Endometrial microvascular endothelial cells (primary cell): ENCODE data around the gene PITPNC1. TPM values are rescaled to one million over a fixed set of nuclear protein-coding genes. Genes with fewer than 3 reads are reported as not detected.
"Not testable (repeated sequence)": the region's sequence is repeated elsewhere in the genome, so short reads cannot be mapped to it uniquely, and the experiment has no call there.

Experiments used
- in situ Hi-C: cut with HindIII; loops from 2 replicates; pipeline ENCODE4 v1.10.0; 2017; ENCODE audit warnings: low sequenced_read_pairs, low pct_unique_long_range_greater_than_20kb; ENCODE audit errors: inconsistent ontology term
- total RNA-seq: library from RNA; depleted of rRNA; stranded (reverse); fragments of >200 nt; gene quantifications from one replicate; pipeline ENCODE4 v1.2.3, GENCODE V29; 2015; ENCODE audit errors: inconsistent ontology term

The PITPNC1 gene
- total RNA-seq, 1 donor from 2014 or later = 7.1 TPM

DNA sequence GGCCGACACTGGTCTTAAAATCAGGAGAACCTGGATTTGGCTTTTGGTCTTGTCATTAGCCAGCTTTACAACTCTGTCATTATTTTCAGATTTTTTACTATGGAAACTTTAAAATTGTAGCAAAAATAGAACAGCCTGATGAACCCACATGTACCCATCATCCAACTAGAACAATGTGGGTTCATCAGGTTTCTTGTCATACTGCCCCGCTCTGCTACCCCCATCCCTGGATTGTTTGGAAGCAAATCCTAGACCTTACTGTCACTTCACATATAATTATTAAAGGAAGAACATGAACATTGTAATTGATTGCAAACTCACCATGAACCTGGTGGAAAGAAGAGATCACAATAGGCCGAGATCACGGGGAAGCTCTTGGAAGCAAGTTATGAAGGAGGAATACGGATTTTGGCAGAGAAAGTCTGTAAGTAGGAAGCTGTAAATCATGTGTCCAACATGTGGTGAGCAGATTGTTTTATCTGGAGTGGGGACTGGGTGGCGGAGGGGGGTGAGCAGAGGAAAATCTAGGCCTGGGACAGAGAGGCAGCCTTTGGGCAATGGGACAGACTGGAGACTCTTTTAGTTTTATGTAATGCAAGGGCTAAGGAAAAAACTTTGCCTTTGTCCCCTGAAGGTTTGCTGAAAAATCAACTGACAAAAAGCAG, 67.0 kb downstream of the PITPNC1 start:
- in situ Hi-C loops = no loop called here

DNA sequence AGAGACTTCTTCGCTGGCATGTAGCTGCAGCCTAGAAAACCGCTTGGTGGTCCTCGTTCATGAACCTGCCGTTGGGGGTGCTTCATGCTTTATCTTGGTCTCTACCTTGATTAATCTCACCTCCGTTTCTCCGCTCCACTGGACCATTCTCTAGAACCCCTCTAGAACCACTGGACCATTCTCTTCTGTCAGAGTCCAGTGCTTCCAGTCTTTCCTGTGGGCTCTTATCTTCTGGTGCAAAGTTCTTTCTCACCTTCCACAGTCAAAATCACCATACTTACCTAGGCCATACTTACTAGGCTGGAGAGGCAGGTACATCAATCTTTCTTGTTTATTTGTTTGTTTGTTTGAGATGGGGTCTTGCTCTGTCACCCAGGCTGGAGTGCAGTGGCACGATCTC, 71.4 kb downstream of the PITPNC1 start:
- in situ Hi-C loops = no loop called here

- in situ Hi-C loops = no loop called here
Observed at GRCh38 chr17:67449065-67449464, 72.0 kb downstream of the PITPNC1 start.

- in situ Hi-C loops = no loop called here
Observed at GRCh38 chr17:67449845-67450755, 73.0 kb downstream of the PITPNC1 start.

DNA sequence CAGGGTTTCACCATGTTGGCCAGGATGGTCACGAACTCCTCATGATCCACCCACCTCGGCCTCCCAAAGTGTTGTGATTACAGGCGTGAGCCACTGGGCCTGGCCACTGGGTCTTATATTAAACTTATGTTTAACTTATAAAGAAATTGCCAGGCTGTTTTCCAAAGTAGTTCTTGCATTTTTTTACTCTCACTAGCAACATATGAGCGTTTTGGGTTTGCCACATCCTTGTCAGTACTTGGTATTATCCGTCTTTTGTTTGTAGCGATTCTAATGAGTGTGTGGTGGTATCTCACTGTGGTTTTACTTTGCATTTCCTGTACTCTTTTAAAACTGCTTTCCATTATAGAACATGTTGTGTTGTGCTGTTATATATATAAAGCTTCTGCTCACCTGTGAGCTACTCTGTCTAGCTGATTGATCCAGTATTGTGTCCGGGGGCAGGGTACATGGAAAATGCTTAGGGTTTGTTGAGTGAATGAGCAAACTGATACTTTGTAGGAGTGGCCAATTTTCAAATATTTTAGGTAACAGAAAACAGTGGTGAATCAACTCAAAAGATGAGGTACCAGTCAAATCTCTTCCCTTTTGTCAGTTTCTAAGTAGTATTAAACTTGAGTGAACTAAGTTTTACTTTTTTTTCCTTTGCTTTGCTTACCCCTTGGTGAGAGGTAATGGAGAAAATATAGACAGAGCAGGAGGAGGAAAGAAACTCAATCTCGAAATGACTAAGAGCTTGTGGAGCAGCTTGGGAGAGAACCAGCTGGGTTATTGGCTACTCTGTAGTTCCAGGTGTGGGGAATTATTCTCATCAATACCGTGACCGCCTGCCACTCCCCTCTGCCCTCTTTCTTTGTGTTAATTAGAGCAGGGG, 75.8 kb downstream of the PITPNC1 start:
- in situ Hi-C loops = no loop called here

DNA sequence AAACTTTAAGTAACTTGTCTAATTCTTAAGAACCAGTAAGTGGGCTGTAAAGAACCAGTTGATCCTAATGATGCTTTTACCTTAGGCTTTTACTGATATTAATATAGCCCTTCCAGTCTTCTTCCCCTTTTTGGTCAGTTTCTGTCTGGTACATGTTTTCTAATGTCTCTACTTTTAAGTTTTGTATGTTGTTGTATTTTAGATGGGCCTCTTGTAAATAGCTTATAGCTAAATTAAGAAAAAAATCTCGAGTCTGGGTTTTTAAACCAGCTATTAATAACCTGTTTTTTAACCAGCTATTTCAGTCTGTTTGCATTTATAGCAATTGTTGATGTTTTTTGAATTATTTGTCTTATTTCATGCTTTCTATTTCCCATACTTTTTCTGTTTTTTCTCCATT, 79.0 kb downstream of the PITPNC1 start:
- in situ Hi-C loops = no loop called here

GRCh38 chr17:67456889-67457288, 79.8 kb downstream of the PITPNC1 start:
- in situ Hi-C loops = no loop called here

DNA sequence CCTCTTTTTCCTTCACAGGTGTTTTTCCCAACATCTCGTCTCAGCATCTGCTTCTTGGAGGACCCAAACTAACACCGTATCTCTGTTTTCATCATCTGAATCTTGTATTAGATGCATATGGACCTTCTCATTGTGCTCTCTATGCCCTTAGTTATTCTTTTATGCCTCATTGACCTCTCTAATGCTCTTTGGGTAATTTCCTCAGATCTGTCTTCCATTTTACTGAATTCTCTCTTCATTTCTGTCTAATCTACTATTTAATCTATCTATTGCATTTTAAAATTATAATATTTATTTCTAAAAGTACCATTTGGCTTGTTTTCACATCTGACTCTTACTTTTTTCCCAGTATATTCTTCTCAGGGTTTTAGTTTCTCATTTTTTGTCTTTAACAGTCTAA, 81.1 kb downstream of the PITPNC1 start:
- in situ Hi-C loops = no loop called here

- in situ Hi-C loops = no loop called here
Observed at GRCh38 chr17:67459985-67460384, 82.9 kb downstream of the PITPNC1 start.

- in situ Hi-C loops = no loop called here
Observed at GRCh38 chr17:67461228-67461780, 84.2 kb downstream of the PITPNC1 start.

GRCh38 chr17:67461876-67462275, 84.8 kb downstream of the PITPNC1 start:
- in situ Hi-C loops = no loop called here

GRCh38 chr17:67466251-67466796, 89.2 kb downstream of the PITPNC1 start:
- in situ Hi-C loops = no loop called here

DNA sequence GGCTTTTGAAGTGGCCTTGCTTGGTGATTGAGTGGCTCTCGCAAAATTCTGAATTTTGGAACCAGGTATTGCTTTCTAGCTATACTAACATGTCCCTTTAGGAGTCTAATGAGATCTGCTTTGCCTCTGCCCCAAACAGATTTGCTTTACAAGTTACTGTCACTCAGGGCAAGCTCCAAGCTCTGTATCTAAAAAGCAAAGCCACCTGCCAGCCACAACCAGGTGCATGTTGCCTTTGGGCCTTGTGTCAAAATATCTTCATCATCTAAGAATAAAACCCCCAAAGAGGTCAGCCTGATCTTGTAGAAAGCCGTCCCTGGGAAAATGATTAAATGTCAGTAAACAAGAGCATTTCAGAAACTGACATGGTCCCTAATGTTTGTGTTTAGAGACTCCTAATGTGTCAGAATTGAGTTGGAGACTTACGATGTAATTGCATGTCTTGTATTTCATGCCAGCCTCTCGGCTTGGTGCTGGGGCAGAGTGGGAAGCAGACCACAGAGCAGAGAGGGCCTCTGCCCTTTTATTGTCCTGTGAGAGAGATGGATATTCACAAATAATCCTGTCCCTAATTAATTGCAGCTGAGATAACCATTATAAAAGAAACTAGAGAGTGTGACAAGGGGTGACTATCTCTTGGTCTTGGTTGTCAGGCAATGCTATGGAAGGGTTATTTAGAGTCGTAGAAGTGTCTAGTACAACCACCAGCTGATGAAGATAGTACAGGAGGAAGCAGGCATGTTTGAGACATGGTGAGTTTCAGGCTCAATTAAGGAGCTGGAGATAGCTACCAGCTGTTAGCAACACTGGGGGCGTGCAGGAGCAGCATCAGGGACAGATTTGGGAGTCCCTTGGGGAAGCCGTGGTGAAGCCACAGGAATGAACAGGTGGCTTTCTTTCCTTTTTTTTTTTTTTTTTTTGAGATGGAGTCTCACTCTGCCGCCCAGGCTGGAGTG, 90.7 kb downstream of the PITPNC1 start:
- in situ Hi-C loops = no loop called here

GRCh38 chr17:67469208-67469980, 92.3 kb downstream of the PITPNC1 start:
- in situ Hi-C loops = no loop called here

DNA sequence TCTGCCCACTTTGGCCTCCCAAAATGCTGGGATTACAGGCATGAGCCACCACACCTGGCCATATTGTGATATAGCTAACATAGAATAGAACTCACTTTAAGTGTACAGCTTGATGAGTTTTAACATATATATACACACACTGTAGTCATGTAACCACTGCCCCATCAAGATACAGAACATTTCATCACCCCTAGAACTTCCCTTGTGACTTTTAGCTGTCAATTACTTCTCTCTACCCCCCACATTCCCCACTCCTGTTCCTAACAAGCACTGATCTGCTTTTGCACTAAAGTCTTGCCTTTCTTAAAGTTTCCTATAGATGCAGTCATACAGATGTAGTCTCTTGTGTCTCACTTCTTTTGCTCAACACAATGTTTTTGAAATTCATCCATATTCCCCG, 93.1 kb downstream of the PITPNC1 start:
- in situ Hi-C loops = no loop called here

DNA sequence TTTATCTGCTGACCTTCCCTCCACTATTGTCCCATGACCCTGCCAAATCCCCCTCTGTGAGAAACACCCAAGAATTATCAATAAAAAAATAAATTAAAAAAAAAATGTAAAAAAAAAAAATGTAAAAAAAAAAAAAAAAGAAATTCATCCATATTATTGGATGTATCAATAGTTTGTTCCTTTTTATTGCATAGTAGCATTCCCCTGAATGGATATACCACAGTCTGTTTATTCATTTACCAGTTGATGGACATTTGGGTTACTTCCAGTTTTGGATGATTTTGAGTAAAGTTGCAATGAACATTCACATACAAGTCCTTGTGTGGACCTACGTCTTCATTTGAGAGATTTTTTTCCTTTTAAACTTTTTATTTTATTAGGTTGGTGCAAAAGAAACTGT, 94.0 kb downstream of the PITPNC1 start:
- in situ Hi-C loops = no loop called here

GRCh38 chr17:67472606-67473005, 95.5 kb downstream of the PITPNC1 start:
- in situ Hi-C loops = not testable (repeated sequence)
